Measurements from ENCODE around the gene ZBTB33.

- TF ChIP-seq E2F5 (CRISPR knock-in tag; IDR thresholded peaks at IDR 0.05), result no peak
- TF ChIP-seq CTCF (IDR thresholded peaks at IDR 0.05), result no peak
- no peak for TF ChIP-seq ESRRA (CRISPR knock-in tag; IDR thresholded peaks at IDR 0.05; ENCODE audit: borderline replicate concordance)
- no peak for TF ChIP-seq STAT6 (CRISPR knock-in tag; conservative IDR thresholded peaks at IDR 0.05; ENCODE audit: low read depth)
- no peak for TF ChIP-seq ETV6 (CRISPR knock-in tag; IDR thresholded peaks at IDR 0.05)
These were observed 40.6 kb downstream of the ZBTB33 start for GRCh38 chrX:120291211-120291610.
